CD14-positive monocyte (primary cell): ENCODE results near the gene EFNB3. TPM values are rescaled to one million over a fixed set of nuclear protein-coding genes. Genes with fewer than 3 reads are reported as not detected.
A peak's percentile ranks its signal among the peaks of the same experiment; 100 is the strongest.

Source experiments
- DNase-seq, 3 donors: peaks; one replicate each; pipeline ENCODE4 v3.0.0-alpha.2; 2011 to 2022
- H2AFZ ChIP-seq: 2 replicates; pipeline ENCODE4 v1.6.0; 2012; ENCODE audit warnings: mild to moderate bottlenecking, low read depth, low read length, inconsistent platforms; ENCODE audit not compliant: insufficient read depth, poor library complexity, severe bottlenecking
- H3K27ac ChIP-seq, 2 donors: 1 replicate in 1 of 2; 2 replicates in 1 of 2; pipeline ENCODE4 v1.5.1; 2012 to 2013; ENCODE audit warnings: low read length in 2 of 2, control low read depth in 1 of 2, inconsistent platforms in 1 of 2, low read depth in 1 of 2, mild to moderate bottlenecking in 1 of 2
- H3K27me3 ChIP-seq, 2 donors: one replicate each; pipeline versions ENCODE4 v1.6.0 to v1.6.1; 2011 to 2013; ENCODE audit warnings: low read length in 2 of 2; ENCODE audit not compliant: control insufficient read depth in 2 of 2, insufficient read depth in 2 of 2
- H3K36me3 ChIP-seq, 2 donors: replicated peaks in 1 of 2; 1 replicate in 1 of 2; 2 replicates in 1 of 2; pipeline versions ENCODE4 v1.5.1 to v1.6.1; 2012 to 2013; ENCODE audit warnings: low read length in 2 of 2, control low read depth in 1 of 2, inconsistent platforms in 1 of 2, mild to moderate bottlenecking in 1 of 2; ENCODE audit not compliant: insufficient read depth in 2 of 2, control insufficient read depth in 1 of 2
- H3K4me1 ChIP-seq, 2 donors: 1 replicate in 1 of 2; 2 replicates in 1 of 2; pipeline versions ENCODE4 v1.5.1 to v1.6.1; 2012 to 2013; ENCODE audit warnings: low read length in 2 of 2, control low read depth in 1 of 2, inconsistent platforms in 1 of 2, mild to moderate bottlenecking in 1 of 2, moderate library complexity in 1 of 2; ENCODE audit not compliant: insufficient read depth in 2 of 2, control insufficient read depth in 1 of 2
- H3K4me2 ChIP-seq: replicated peaks from 2 replicates; pipeline ENCODE3; 2012; ENCODE audit warnings: low read length, moderate library complexity, mild to moderate bottlenecking; ENCODE audit not compliant: poor library complexity, severe bottlenecking; ENCODE audit errors: extremely low read depth
- H3K4me3 ChIP-seq, 3 experiments: fragments of 200-600 bp in 1 of 3; sonication (generic) in 1 of 3; replicated peaks in 1 of 3; 1 replicate in 2 of 3; 2 replicates in 1 of 3; pipeline ENCODE4 v1.5.1; 2011 to 2013; ENCODE audit warnings: low read length in 3 of 3, mild to moderate bottlenecking in 3 of 3, control low read depth in 2 of 3, low read depth in 2 of 3, inconsistent platforms in 1 of 3, moderate library complexity in 1 of 3
- H3K79me2 ChIP-seq: 2 replicates; pipeline ENCODE4 v1.6.0; 2012; ENCODE audit warnings: mild to moderate bottlenecking, control low read depth, inconsistent platforms, low read length, moderate library complexity; ENCODE audit not compliant: insufficient read depth
- H3K9ac ChIP-seq: 2 replicates; pipeline ENCODE4 v1.6.0; 2017; ENCODE audit warnings: low read length, mild to moderate bottlenecking; ENCODE audit not compliant: insufficient read depth, poor library complexity, severe bottlenecking
- H3K9me3 ChIP-seq, 2 donors: replicated peaks in 1 of 2; 1 replicate in 1 of 2; 2 replicates in 1 of 2; pipeline versions ENCODE4 v1.5.1 to v1.6.1; 2012 to 2013; ENCODE audit warnings: low read length in 2 of 2, control low read depth in 1 of 2; ENCODE audit not compliant: control insufficient read depth in 1 of 2, insufficient read depth in 1 of 2
- H4K20me1 ChIP-seq: 2 replicates; pipeline ENCODE4 v1.6.0; 2012; ENCODE audit warnings: mild to moderate bottlenecking, low read length, control low read depth, moderate library complexity; ENCODE audit not compliant: insufficient read depth
- H3K27ac Mint-ChIP-seq, 7 donors: one replicate each; pipeline ENCODE4 v1.8.0; 2020; ENCODE audit warnings: mild to moderate bottlenecking in 7 of 7, mixed read lengths in 7 of 7, moderate library complexity in 6 of 7, inconsistent platforms in 2 of 7
- H3K27me3 Mint-ChIP-seq, 3 donors: one replicate each; pipeline ENCODE4 v1.8.0; 2021 to 2022; ENCODE audit warnings: low read depth in 3 of 3, mild to moderate bottlenecking in 3 of 3, mixed read lengths in 3 of 3, moderate library complexity in 3 of 3, inconsistent platforms in 1 of 3
- H3K36me3 Mint-ChIP-seq, 2 donors: one replicate each; pipeline ENCODE4 v1.8.0; 2020; ENCODE audit warnings: mixed read lengths in 2 of 2, inconsistent platforms in 1 of 2, mild to moderate bottlenecking in 1 of 2
- H3K4me1 Mint-ChIP-seq: one replicate; pipeline ENCODE4 v1.8.0; 2020; ENCODE audit warnings: mild to moderate bottlenecking, mixed read lengths
- H3K4me3 Mint-ChIP-seq, 2 donors: one replicate each; pipeline ENCODE4 v1.8.0; 2020; ENCODE audit warnings: mild to moderate bottlenecking in 2 of 2, mixed read lengths in 2 of 2, moderate library complexity in 1 of 2
- H3K9me3 Mint-ChIP-seq, 7 donors: one replicate each; pipeline ENCODE4 v1.8.0; 2020 to 2022; ENCODE audit warnings: mixed read lengths in 7 of 7, mild to moderate bottlenecking in 6 of 7, moderate library complexity in 6 of 7, inconsistent platforms in 2 of 7
- CTCF ChIP-seq: fragments of 200-600 bp; IDR thresholded peaks from one replicate; pipeline ENCODE4 v1.8.0; 2022; ENCODE audit warnings: antibody characterized with exemption, mild to moderate bottlenecking
- whole genome bisulfite sequencing: methylation state at CpG from one replicate; pipeline ENCODE4 v1.1.5; 2013; ENCODE audit warnings: missing lambda C conversion rate; ENCODE audit not compliant: insufficient coverage; 5-methylcytosine and 5-hydroxymethylcytosine counted together
- intact Hi-C, 2 donors: fragments of 100-400 bp; cut with micrococcal nuclease; formaldehyde crosslinking; loops; one replicate each; pipeline versions ENCODE4 v1.15.0 to v1.15.1; 2023
- polyA minus RNA-seq: library from RNA; depleted of rRNA, polyadenylated mRNA; stranded (reverse); fragments of >200 nt; gene quantifications from 2 replicates; pipeline ENCODE4 v1.2.3, GENCODE V29; 2012
- polyA plus RNA-seq, 3 donors: library from polyadenylated mRNA; depleted of rRNA in 1 of 3; unstranded in 2 of 3; stranded (reverse) in 1 of 3; fragments of 300-500 nt in 2 of 3; fragments of >200 nt in 1 of 3; fragmentation: Illumina TruSeq in 2 of 3; gene quantifications; 1 replicate in 2 of 3; 2 replicates in 1 of 3; pipeline ENCODE4 v1.2.3, GENCODE V29; 2012 to 2021
- total RNA-seq, 12 experiments: library from RNA in 1 of 12; stranded (reverse) in 1 of 12; fragments of 120-200 nt in 1 of 12; gene quantifications; one replicate each; pipeline ENCODE4 v1.2.4 and lab custom pipeline; 2013 to 2026; ENCODE audit warnings: mixed read lengths in 6 of 12, inconsistent platforms in 1 of 12

EFNB3 gene
- total RNA-seq (2013): 0.02 TPM
- polyA plus RNA-seq: under 1 TPM in 1 of 3 donors, not detected in 2; 0.01 TPM
- polyA minus RNA-seq: not detected in 2 replicates
- total RNA-seq (lab: John Stamatoyannopoulos, UW): 0 to 4.3 (median 0.16) reads per million in 11 experiments

DNA sequence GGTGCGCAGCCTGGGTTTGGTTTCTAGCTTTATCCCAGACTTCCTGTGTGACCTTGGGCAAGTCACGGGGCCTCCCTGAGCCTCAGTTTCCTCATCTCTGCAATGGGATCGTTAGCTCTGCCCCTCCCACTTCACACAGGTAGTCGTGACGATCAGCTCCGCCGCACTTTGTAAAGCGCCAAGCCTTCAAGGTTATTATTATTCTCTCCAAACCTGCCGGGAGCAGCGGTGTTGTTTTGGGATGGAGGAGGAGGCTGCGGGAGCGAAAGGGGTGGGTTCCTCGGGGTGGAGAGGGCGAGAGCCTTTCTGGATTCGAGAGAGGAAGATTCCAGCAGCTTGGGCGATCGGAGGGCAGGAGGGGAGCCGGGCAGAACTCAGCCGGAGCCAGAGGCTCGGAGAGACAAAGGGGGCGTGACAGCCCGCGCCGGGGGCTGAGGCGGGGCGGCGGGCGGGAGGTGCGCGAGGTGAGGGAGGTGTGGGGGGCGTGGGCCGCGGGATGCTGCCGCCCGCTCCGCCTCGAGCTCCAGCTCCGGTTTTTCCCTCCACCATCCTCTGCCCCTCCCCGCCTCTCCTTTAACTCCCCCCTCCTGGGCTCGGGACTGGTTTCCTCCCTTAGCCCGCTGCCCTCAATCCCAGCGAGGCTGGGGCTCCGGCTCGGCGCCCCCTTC lies at the start of gene EFNB3:
TSS of gene EFNB3 (plus strand) at position 602 of the 668 bp plus-strand sequence. CDS start 397 bp downstream, outside the sequence.
- no peak within 1 kb of the TSS for H2AFZ ChIP-seq
- H3K27me3 ChIP-seq: peaks cover 25 to 45% of the 10 kb centered on the region in 2 donors

DNA sequence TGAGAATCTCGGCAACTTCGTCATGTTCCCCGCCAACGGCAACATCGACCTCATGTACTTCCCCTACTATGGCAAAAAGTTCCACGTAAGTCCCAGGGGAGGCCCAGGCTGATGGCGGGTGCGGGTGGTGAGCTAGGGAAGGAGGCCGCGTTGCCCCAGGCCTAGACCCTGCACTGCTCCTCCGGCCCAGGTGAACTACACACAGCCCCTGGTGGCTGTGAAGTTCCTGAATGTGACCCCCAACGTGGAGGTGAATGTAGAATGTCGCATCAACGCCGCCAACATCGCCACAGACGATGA lies 49.5 kb upstream of the EFNB3 start:
- intact Hi-C loops: no loop called here
- WGBS: 98% methylated on average over 14 of the region's 17 CpGs
- no peak for TF ChIP-seq CTCF

More for the DNA sequence above, at the start of gene EFNB3:
- peaks cover 0 to 11% (median 6%) of the 10 kb centered on the region in 7 donors for H3K9me3 Mint-ChIP-seq
- peak within 1 kb of the TSS in 1 of 2 donors; percentile 76 for H3K4me3 Mint-ChIP-seq
- WGBS: 4% methylated on average over 27 of the region's 45 CpGs
- H3K36me3 ChIP-seq: peaks cover 7 to 29% of the 10 kb centered on the region in 2 donors
- no peak within 1 kb of the TSS for H3K27ac ChIP-seq
- peak within 1 kb of the TSS in 5 of 7 donors; percentile 2 to 72 (median 46) for H3K27ac Mint-ChIP-seq
- no peaks in the 10 kb centered on the region for H3K79me2 ChIP-seq
- peak within 1 kb of the TSS; percentile 34 for H3K4me2 ChIP-seq
- no peak within 1 kb of the TSS for H3K9ac ChIP-seq
- no peak for TF ChIP-seq CTCF
- peaks cover 0 to 12% of the 10 kb centered on the region in 2 donors for H3K9me3 ChIP-seq
- peaks cover 0 to 9% of the 10 kb centered on the region in 2 donors for H3K4me1 ChIP-seq
- peaks cover 49 to 58% (median 49%) of the 10 kb centered on the region in 3 donors for H3K27me3 Mint-ChIP-seq
- peak in 1 of 3 donors; percentile 3 for DNase-seq
- no peaks in the 10 kb centered on the region for H4K20me1 ChIP-seq
- H3K4me3 ChIP-seq: no peak within 1 kb of the TSS
- intact Hi-C loops: no loop called here
- H3K36me3 Mint-ChIP-seq: peaks cover 40 to 46% of the 10 kb centered on the region in 2 donors
- H3K4me1 Mint-ChIP-seq: peaks cover 9% of the 10 kb centered on the region

More for the DNA sequence above, 49.5 kb upstream of the EFNB3 start:
- no peak overlapping the region for H3K9ac ChIP-seq
- H3K79me2 ChIP-seq: no peaks in the 10 kb centered on the region
- H3K36me3 ChIP-seq: no peaks in the 10 kb centered on the region
- no peaks in the 10 kb centered on the region for H4K20me1 ChIP-seq
- no peak overlapping the region for H2AFZ ChIP-seq
- H3K27me3 Mint-ChIP-seq: peaks cover 31 to 49% (median 38%) of the 10 kb centered on the region in 3 donors
- peaks cover 0 to 17% (median 4%) of the 10 kb centered on the region in 7 donors for H3K9me3 Mint-ChIP-seq
- H3K9me3 ChIP-seq: no peaks in the 10 kb centered on the region
- H3K27ac Mint-ChIP-seq: no peak overlapping the region
- H3K4me1 Mint-ChIP-seq: peaks cover 10% of the 10 kb centered on the region
- no peak overlapping the region for H3K4me3 ChIP-seq
- H3K36me3 Mint-ChIP-seq: peaks cover 5 to 7% of the 10 kb centered on the region in 2 donors
- H3K27ac ChIP-seq: no peak overlapping the region
- H3K4me3 Mint-ChIP-seq: no peak overlapping the region
- H3K4me2 ChIP-seq: no peak overlapping the region
- DNase-seq: no peak
- H3K27me3 ChIP-seq: peaks cover 28 to 38% of the 10 kb centered on the region in 2 donors
- H3K4me1 ChIP-seq: peaks cover 8 to 13% of the 10 kb centered on the region in 2 donors
